GM21737 (cell line): ENCODE data around the gene YDJC.
"Not testable (repeated sequence)": the region's sequence is repeated elsewhere in the genome, so short reads cannot be mapped to it uniquely, and the experiment has no call there.

Experiments
- ATAC-seq: cut with Tn5 transposase; IDR thresholded peaks from one replicate; pipeline ENCODE4 v1.9.1; 2021; ENCODE audit warnings: mild to moderate bottlenecking, moderate library complexity; ENCODE audit not compliant: unreplicated experiment

YDJC gene

GRCh38 chr22:21582801-21583740, 46.8 kb downstream of the YDJC start:
- ATAC-seq, result no peak

DNA sequence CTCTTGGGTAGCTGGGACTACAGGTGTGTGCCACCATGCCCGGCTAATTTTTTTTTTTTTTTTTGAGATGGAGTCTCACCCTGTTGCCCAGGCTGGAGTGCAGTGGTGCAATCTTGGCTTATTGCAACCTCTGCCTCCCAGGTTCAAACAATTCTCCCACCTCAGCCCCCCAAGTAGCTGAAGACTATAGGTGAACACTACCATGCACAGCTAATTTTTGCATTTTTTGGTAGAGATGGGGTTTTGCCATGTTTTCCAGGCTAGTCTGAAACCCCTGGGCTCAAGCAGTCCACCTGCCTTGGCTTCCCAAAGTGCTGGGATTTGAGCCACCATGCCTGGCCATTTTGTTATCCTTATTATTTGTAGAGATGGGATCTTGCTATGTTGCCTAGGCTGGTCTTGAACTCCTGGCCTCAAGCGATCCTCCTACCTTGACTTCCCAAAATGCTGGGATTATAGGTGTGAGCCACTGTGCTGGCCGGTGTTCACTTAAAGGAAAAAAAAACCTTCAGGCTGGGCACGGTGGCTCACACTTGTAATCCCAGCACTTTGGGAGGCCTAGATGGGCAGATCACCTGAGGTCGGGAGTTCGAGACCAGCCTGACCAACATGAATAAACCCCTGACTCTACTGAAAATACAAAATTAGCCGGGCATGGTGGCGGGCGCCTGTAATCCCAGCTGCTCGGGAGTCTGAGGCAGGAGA, 48.7 kb downstream of the YDJC start:
- not testable (repeated sequence) for ATAC-seq

- ATAC-seq, result not testable (repeated sequence)
Observed at GRCh38 chr22:21580623-21581007, 49.2 kb downstream of the YDJC start.

DNA sequence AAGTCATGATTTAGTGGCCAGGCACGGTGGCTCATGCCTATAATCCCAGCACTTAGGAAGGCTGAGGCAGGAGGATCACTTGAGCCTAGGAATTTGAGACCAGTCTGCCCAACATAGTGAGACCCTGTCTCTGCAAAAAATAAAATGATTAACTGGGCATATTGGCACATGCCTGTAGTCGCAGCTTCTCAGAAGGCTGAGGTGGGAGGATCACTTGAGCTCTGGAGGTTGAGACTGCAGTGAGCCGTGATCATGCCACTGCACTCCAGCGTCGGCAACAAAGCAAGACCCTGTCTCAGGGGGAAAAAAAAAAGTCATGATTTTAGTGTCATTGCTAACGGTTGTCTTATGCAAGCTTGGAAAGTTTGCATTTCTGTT, 50.4 kb downstream of the YDJC start:
- no peak for ATAC-seq
